Brain microvascular endothelial cell (primary cell): ENCODE data around the gene RIBC2.
"Not testable (repeated sequence)": the region's sequence is repeated elsewhere in the genome, so short reads cannot be mapped to it uniquely, and the experiment has no call there.

Experiments used
- DNase-seq: peaks from one replicate; pipeline ENCODE4 v3.0.0-alpha.2; 2020
- H3K27ac ChIP-seq: fragments of 250-450 bp; sonication (Bioruptor Pico); 2 replicates; pipeline ENCODE4 v1.5.1; 2020; ENCODE audit warnings: mild to moderate bottlenecking, moderate library complexity
- H3K27me3 ChIP-seq: fragments of 250-450 bp; sonication (Bioruptor Pico); replicated peaks from 2 replicates; pipeline ENCODE4 v1.5.1; 2020; ENCODE audit warnings: mild to moderate bottlenecking
- H3K36me3 ChIP-seq: fragments of 250-450 bp; sonication (Bioruptor Pico); replicated peaks from 2 replicates; pipeline ENCODE4 v1.5.1; 2020; ENCODE audit warnings: mild to moderate bottlenecking
- H3K4me3 ChIP-seq: 2 replicates; pipeline ENCODE4 v1.5.1; 2011; ENCODE audit warnings: low read depth, mild to moderate bottlenecking, control low read depth, low read length, moderate library complexity
- CTCF ChIP-seq: IDR thresholded peaks from 2 replicates; pipeline ENCODE4 v1.5.1; 2011; ENCODE audit warnings: low read depth, mild to moderate bottlenecking, moderate library complexity, low read length, control low read depth, inconsistent platforms; ENCODE audit errors: missing control alignments
- in situ Hi-C: cut with HindIII; loops from 2 replicates; pipeline ENCODE4 v1.10.0; 2017; ENCODE audit warnings: low sequenced_read_pairs, low pct_ligation_motif_present

Gene RIBC2

DNA sequence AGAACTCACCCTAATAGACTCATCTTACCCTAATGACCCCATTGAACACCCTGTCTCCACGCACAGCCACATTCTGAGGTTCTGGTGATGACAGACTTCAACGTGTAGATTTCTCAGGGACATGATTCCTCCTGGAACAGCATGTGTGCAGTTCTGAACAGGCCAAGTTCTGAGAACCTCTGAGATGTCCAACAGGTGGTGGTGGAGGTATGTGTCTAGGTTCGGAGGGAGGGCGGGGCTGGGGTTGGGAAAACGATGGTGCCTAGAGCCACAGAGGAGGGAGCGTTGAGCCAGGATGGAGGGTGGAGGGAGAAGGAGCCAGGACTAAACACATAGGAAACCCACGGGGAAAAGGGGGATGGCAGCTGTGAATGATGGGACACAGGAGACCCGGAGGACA lies 45.7 kb downstream of the RIBC2 start:
- in situ Hi-C loops, result no loop called here
- DNase-seq, result no peak
- no peak for TF ChIP-seq CTCF

GRCh38 chr22:45460288-45461109 lies 47.0 kb downstream of the RIBC2 start:
- Histone ChIP-seq H3K27ac (no peak overlapping the region), H3K4me3 (no peak overlapping the region), H3K36me3 (no peaks in the 10 kb centered on the region), H3K27me3 (no peaks in the 10 kb centered on the region)
- in situ Hi-C loops, result no loop called here
- TF ChIP-seq CTCF, result no peak
- DNase-seq, result no peak

More for the DNA sequence above, 45.7 kb downstream of the RIBC2 start:
- Histone ChIP-seq H3K27me3 (no peaks in the 10 kb centered on the region), H3K27ac (no peak overlapping the region), H3K36me3 (no peaks in the 10 kb centered on the region), H3K4me3 (no peak overlapping the region)

DNA sequence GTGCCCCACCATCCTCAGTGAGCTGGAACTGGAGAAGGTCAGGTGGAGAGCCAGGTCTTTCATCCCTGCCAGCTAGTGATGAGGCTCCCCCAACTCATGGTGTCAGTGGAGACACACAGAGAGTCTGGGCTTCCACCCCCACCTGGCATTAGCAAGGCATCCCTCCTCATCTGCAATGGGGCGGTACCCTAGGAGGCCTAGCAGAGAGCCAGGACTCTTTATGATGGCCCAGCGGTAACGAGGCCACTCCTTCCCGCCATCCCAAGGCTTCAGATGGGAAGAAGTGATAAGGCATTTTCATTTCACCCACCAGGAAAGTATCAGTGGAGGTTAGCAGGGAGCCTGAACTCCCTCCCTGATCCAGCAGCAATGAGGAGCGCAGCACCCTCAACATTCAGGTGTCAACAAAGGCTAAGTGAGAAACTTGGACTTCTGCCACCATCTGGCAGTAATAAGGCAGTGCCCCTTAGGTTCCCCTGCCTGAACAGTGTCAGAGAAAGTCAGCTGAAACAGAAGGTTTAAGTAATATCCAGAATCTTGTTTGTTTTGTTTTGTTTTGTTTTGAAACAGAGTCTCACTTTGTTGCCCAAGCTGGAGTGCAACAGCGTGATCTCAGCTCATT lies 48.7 kb downstream of the RIBC2 start:
- in situ Hi-C loops, result no loop called here
- DNase-seq, result no peak
- H3K27ac ChIP-seq, result no peak overlapping the region
- no peaks in the 10 kb centered on the region for H3K36me3 ChIP-seq
- TF ChIP-seq CTCF, result peak; percentile 31
- H3K27me3 ChIP-seq, result no peaks in the 10 kb centered on the region
- no peak overlapping the region for H3K4me3 ChIP-seq

DNA sequence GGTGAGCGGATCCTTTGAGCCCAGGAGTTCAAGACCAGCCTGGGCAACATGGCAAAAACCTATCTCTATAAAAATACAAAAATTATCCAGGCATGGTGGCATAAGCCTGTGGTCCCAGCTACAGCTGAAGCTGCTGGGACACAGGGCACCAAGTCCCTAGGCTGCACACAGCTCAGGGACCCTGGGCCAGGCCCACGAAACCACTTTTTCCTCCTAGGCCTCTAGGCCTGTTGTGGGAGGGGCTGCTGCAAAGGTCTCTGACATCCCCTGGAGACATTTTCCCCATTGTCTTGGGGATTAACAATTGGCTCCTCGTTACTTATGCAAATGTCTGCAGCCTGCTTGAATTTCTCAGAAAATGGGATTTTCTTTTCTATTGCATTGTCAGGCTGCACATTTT lies 50.2 kb downstream of the RIBC2 start:
- H3K27me3 ChIP-seq, H3K36me3 ChIP-seq, DNase-seq, H3K27ac ChIP-seq, in situ Hi-C loops, H3K4me3 ChIP-seq: not testable (repeated sequence)

DNA sequence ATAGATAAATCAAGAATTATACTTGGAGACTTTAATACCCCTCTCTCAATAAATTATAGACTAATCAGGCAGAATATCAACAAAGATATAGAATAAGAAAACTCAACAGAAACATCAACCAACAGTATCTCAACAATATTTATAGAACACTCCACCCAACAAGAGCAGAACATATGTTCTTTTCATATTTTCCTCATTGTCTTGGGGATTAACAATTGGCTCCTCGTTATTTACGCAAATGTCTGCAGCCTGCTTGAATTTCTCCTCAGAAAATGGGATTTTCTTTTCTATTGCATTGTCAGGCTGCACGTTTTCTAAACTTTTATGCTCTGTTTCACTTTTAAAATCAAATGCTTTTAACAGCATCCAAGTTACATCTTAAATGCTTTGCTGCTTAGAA lies 52.1 kb downstream of the RIBC2 start:
- no peaks in the 10 kb centered on the region for H3K27me3 ChIP-seq
- DNase-seq, result no peak
- in situ Hi-C loops, result no loop called here
- no peaks in the 10 kb centered on the region for H3K36me3 ChIP-seq
- no peak for TF ChIP-seq CTCF
- H3K4me3 ChIP-seq, result no peak overlapping the region
- H3K27ac ChIP-seq, result no peak overlapping the region

- H3K27me3 ChIP-seq, result no peaks in the 10 kb centered on the region
- H3K27ac ChIP-seq, result no peak overlapping the region
- in situ Hi-C loops, result no loop called here
- TF ChIP-seq CTCF, result no peak
- no peaks in the 10 kb centered on the region for H3K36me3 ChIP-seq
- peak; percentile 28 for DNase-seq
- no peak overlapping the region for H3K4me3 ChIP-seq
These were observed 55.4 kb downstream of the RIBC2 start for GRCh38 chr22:45468872-45469271.
